ENCODE measurements around the gene EPC2. TPM values are rescaled to one million over a fixed set of nuclear protein-coding genes. Genes with fewer than 3 reads are reported as not detected.

EPC2 gene
- total RNA-seq, 1 experiment from 2014 or later = 33.4 TPM

DNA sequence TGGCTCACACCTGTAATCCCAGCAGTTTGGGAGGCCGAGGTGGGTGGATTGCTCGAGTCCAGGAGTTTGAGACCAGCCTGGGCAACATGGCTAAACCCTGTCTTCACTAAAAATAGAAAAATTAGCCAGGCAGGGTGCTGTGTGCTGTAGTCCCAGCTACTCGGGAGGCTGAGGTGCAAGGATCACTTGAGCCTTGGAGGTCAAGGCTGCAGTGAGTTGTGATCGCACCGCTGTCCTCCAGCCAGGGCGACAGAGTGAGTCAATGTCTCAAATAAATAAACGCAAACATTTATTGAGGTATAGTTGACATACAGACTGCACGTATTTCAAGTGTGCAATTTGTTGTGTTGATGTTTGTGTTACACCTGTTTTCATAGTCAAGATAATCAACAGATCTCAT, 19.7 kb downstream of the EPC2 start:
- POLR2A ChIA-PET = interaction anchor here (0.6 to 1.0 kb wide), 3 partner anchors 15 to 1712 kb away, joined by 3 to 4 read pairs (median 3); no protein-coding TSS in a partner anchor
- no peaks in the 10 kb centered on the region for H3K36me3 Mint-ChIP-seq (ENCODE audit: insufficient read depth, unreplicated experiment)
- intact Hi-C loops (cut with micrococcal nuclease) = no loop called here
- DNase-seq (ENCODE audit: unreplicated experiment) = no peak
- H3K9me3 Mint-ChIP-seq (ENCODE audit: unreplicated experiment) = no peaks in the 10 kb centered on the region
- H3K27ac Mint-ChIP-seq (ENCODE audit: low read depth, unreplicated experiment) = no peak overlapping the region
- CTCF ChIA-PET = no interaction called here
- no peaks in the 10 kb centered on the region for H3K27me3 Mint-ChIP-seq (ENCODE audit: insufficient read depth, unreplicated experiment)
- TF ChIP-seq, protein P1, sequence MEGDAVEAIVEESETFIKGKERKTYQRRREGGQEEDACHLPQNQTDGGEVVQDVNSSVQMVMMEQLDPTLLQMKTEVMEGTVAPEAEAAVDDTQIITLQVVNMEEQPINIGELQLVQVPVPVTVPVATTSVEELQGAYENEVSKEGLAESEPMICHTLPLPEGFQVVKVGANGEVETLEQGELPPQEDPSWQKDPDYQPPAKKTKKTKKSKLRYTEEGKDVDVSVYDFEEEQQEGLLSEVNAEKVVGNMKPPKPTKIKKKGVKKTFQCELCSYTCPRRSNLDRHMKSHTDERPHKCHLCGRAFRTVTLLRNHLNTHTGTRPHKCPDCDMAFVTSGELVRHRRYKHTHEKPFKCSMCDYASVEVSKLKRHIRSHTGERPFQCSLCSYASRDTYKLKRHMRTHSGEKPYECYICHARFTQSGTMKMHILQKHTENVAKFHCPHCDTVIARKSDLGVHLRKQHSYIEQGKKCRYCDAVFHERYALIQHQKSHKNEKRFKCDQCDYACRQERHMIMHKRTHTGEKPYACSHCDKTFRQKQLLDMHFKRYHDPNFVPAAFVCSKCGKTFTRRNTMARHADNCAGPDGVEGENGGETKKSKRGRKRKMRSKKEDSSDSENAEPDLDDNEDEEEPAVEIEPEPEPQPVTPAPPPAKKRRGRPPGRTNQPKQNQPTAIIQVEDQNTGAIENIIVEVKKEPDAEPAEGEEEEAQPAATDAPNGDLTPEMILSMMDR (IDR thresholded peaks at IDR 0.05; ENCODE audit: unreplicated experiment) = no peak
- H3K4me1 Mint-ChIP-seq (ENCODE audit: insufficient read depth, unreplicated experiment) = peaks cover 18% of the 10 kb centered on the region
- no peak overlapping the region for H3K4me3 Mint-ChIP-seq (ENCODE audit: unreplicated experiment)
- no TSS peak for BruUV-seq (replicated peaks)

DNA sequence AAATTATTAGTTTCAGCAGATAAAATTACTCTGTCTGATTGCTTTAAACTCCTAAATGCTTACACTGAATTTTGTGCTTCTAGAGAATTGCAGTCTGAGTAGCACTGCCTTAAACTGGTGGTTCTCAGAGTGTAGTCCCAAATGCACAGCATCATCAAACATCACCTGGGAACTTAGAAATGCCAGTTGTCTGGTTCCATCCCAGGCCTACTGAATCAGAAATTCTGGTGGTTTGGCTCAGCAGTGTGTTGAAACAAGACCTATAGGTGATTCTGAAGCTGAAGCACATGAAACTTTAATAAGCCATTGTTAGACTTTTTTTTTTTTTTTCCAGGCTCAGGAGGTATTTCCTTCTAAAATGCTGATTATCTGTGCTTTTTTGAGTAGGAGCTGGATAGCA, 22.0 kb downstream of the EPC2 start:
- ChIA-PET CTCF (interaction anchor here (0.7 kb wide), 1 partner anchor 48 kb away, joined by 3 read pairs; no protein-coding TSS in a partner anchor), POLR2A (no interaction called here)
- intact Hi-C loops (cut with micrococcal nuclease) = no loop called here
- Mint-ChIP-seq H3K4me1 (ENCODE audit: insufficient read depth, unreplicated experiment) (peaks cover 8% of the 10 kb centered on the region), H3K36me3 (ENCODE audit: insufficient read depth, unreplicated experiment) (no peaks in the 10 kb centered on the region), H3K27ac (ENCODE audit: low read depth, unreplicated experiment) (no peak overlapping the region), H3K27me3 (ENCODE audit: insufficient read depth, unreplicated experiment) (no peaks in the 10 kb centered on the region), H3K4me3 (ENCODE audit: unreplicated experiment) (no peak overlapping the region), H3K9me3 (ENCODE audit: unreplicated experiment) (no peaks in the 10 kb centered on the region)
- BruUV-seq (replicated peaks) = no TSS peak
- TF ChIP-seq, protein P1 (IDR thresholded peaks at IDR 0.05; ENCODE audit: unreplicated experiment) = no peak
- no peak for DNase-seq (ENCODE audit: unreplicated experiment)

DNA sequence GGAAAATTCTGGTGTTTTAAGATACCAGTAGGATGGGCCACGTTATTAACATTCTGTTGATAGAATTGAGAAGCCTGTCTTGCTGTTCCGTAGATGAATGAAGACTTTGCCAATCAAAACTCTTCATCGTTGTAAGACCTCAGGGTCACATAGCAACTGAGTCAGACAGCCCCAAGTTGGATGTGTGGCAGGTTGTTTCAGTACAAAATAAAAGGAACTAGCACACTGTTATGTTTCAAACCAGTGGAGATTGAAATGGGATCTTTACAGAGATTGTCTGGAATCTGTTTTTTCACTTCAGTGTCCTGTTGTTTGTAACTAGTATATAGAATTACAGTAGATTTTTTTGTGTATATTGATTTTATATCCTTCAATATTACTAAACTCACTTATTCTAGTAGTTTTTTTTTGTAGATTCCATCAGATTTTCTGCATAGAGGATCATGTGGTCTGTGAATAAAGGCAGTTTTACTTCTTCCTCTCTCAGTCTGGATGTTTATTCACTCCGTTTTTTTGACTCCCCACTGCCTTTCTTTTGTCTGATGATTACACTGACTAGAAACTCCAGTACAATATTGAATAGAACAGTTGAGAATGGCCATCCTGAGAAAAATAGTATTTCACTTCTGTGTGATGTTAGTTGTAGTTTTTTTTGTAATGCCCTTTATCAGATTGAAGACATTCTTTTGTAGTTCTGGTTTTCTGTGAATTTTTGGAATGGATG, 22.7 kb downstream of the EPC2 start:
- no TSS peak for BruUV-seq (replicated peaks)
- peaks cover 8% of the 10 kb centered on the region for H3K4me1 Mint-ChIP-seq (ENCODE audit: insufficient read depth, unreplicated experiment)
- H3K27ac Mint-ChIP-seq (ENCODE audit: low read depth, unreplicated experiment) = no peak overlapping the region
- H3K27me3 Mint-ChIP-seq (ENCODE audit: insufficient read depth, unreplicated experiment) = no peaks in the 10 kb centered on the region
- no peaks in the 10 kb centered on the region for H3K9me3 Mint-ChIP-seq (ENCODE audit: unreplicated experiment)
- H3K36me3 Mint-ChIP-seq (ENCODE audit: insufficient read depth, unreplicated experiment) = no peaks in the 10 kb centered on the region
- POLR2A ChIA-PET = interaction anchor here (0.5 kb wide), 1 partner anchor 701 kb away, joined by 3 read pairs; no protein-coding TSS in a partner anchor
- intact Hi-C loops (cut with micrococcal nuclease) = no loop called here
- DNase-seq (ENCODE audit: unreplicated experiment) = no peak
- CTCF ChIA-PET = interaction anchor here (0.7 kb wide), 1 partner anchor 47 kb away, joined by 3 read pairs; no protein-coding TSS in a partner anchor
- TF ChIP-seq, protein P1 (IDR thresholded peaks at IDR 0.05; ENCODE audit: unreplicated experiment) = no peak
- H3K4me3 Mint-ChIP-seq (ENCODE audit: unreplicated experiment) = no peak overlapping the region

DNA sequence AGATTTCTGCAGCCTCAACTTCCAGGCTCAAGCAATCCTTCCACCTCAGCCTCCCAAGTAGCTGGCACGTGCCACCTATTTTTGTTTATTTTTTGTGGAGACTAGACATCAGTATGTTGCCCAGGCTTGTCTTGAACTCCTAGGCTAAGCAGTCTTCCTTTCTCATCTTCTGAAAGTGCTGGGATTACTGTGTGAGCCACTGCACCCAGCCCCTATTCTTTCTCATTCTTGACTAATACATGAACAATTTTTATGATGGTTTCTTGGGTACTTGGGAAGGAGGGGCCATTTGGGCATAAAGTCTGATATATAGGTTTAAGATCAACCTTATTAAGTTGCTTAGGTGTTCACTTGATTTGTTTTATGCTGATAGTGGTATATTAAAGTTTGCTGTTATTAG, 26.2 kb downstream of the EPC2 start:
- Mint-ChIP-seq H3K4me1 (ENCODE audit: insufficient read depth, unreplicated experiment) (peaks cover 28% of the 10 kb centered on the region), H3K4me3 (ENCODE audit: unreplicated experiment) (no peak overlapping the region)

More for the DNA sequence above, 26.2 kb downstream of the EPC2 start:
- peak; percentile 14 for DNase-seq (ENCODE audit: unreplicated experiment)
- Mint-ChIP-seq H3K27me3 (ENCODE audit: insufficient read depth, unreplicated experiment) (no peaks in the 10 kb centered on the region), H3K27ac (ENCODE audit: low read depth, unreplicated experiment) (peak overlapping the region; percentile 49), H3K9me3 (ENCODE audit: unreplicated experiment) (no peaks in the 10 kb centered on the region), H3K36me3 (ENCODE audit: insufficient read depth, unreplicated experiment) (no peaks in the 10 kb centered on the region)
- POLR2A ChIA-PET = interaction anchor here (1.0 kb wide), 1 partner anchor 27 kb away, joined by 3 read pairs; no protein-coding TSS in a partner anchor
- intact Hi-C loops (cut with micrococcal nuclease) = no loop called here
- CTCF ChIA-PET = interaction anchor here (0.6 to 0.7 kb wide), 2 partner anchors 15 to 511 kb away, joined by 3 read pairs; no protein-coding TSS in a partner anchor
- no TSS peak for BruUV-seq (replicated peaks)
- TF ChIP-seq, protein P1 (IDR thresholded peaks at IDR 0.05; ENCODE audit: unreplicated experiment) = no peak

Data from MCF 10A (cell line).